HEK293T (cell line): ENCODE results near the gene SLC39A7.

Experiments used
- BHLHE40 ChIP-seq: fragments of 450-650 bp; IDR thresholded peaks from 2 replicates; pipeline ENCODE4 v1.6.1; 2016; ENCODE audit warnings: mild to moderate bottlenecking, moderate library complexity, borderline replicate concordance
- ELF4 ChIP-seq: fragments of 450-650 bp; IDR thresholded peaks from 2 replicates; pipeline ENCODE4 v1.6.1; 2017; ENCODE audit warnings: antibody characterized with exemption
- FOXA1 ChIP-seq: fragments of 450-650 bp; IDR thresholded peaks from 2 replicates; pipeline ENCODE4 v1.6.1; 2016; ENCODE audit warnings: mild to moderate bottlenecking
- FOXK2 ChIP-seq: fragments of 450-650 bp; IDR thresholded peaks from 2 replicates; pipeline ENCODE4 v1.6.1; 2016; ENCODE audit warnings: mild to moderate bottlenecking
- FOXM1 ChIP-seq: fragments of 450-650 bp; IDR thresholded peaks from 2 replicates; pipeline ENCODE4 v1.6.1; 2017; ENCODE audit warnings: mild to moderate bottlenecking, borderline replicate concordance
- HDGF ChIP-seq: fragments of 450-650 bp; IDR thresholded peaks from 2 replicates; pipeline ENCODE4 v1.6.1; 2017; ENCODE audit warnings: antibody characterized with exemption, borderline replicate concordance
- LEF1 ChIP-seq: fragments of 450-650 bp; IDR thresholded peaks from 2 replicates; pipeline ENCODE4 v1.6.1; 2017; ENCODE audit warnings: mild to moderate bottlenecking, borderline replicate concordance
- PKNOX1 ChIP-seq: fragments of 450-650 bp; IDR thresholded peaks from 2 replicates; pipeline ENCODE4 v1.6.1; 2016
- SUZ12 ChIP-seq: fragments of 450-650 bp; IDR thresholded peaks from 2 replicates; pipeline ENCODE4 v1.6.1; 2016; ENCODE audit warnings: mild to moderate bottlenecking

- no peak for TF ChIP-seq FOXK2
- TF ChIP-seq SUZ12, result no peak
- TF ChIP-seq FOXM1, result no peak
- TF ChIP-seq ELF4, result no peak
- no peak for TF ChIP-seq LEF1
- TF ChIP-seq PKNOX1, result no peak
- no peak for TF ChIP-seq HDGF
- no peak for TF ChIP-seq FOXA1
- TF ChIP-seq BHLHE40, result no peak
Measured at GRCh38 chr6:33160728-33161344, 39.8 kb upstream of the SLC39A7 start.
